HG02642 (cell line): ENCODE data around the gene ZNF593.

Experiments used
- ATAC-seq: cut with Tn5 transposase; IDR thresholded peaks from one replicate; pipeline ENCODE4 v1.9.1; 2021; ENCODE audit warnings: mild to moderate bottlenecking; ENCODE audit not compliant: unreplicated experiment, poor library complexity

Gene ZNF593

DNA sequence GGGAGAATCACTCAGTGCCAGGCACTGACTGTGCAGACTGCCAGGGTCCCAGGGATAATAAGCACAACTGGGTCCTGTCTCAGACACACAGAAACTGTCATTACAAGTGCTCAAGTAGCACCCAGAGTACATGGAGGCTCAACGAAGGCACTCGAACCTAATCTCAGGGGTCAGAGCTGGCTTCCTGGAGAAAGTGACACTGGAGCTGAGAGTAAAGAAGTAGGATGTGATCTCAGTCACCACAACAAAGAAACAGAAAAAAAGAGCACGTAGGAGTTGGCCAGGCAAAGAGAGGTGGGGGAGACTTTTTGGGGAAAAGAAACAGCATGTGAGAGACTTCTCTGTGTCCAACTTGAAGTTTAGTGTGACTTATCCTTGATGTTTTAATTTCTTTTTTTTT, 22.0 kb downstream of the ZNF593 start:
- ATAC-seq = no peak

DNA sequence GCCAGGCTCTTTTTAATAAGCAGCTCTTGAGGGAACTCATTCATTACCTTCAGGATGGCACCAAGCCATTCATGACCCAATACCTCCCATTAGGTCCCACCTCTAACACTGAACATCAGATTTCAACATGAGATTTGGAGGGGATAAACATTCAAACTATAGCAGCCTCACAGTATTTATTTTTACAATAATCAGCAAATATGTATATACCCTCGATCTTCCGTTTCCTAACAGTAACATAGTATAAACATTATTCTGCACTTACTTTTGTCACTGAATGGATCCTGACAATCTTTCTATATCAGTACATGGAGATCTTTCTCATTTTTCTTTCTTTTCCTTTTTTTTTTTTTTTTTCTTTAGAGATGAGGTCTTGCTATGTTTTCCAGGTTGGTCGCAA, 26.1 kb downstream of the ZNF593 start:
- ATAC-seq = no peak

DNA sequence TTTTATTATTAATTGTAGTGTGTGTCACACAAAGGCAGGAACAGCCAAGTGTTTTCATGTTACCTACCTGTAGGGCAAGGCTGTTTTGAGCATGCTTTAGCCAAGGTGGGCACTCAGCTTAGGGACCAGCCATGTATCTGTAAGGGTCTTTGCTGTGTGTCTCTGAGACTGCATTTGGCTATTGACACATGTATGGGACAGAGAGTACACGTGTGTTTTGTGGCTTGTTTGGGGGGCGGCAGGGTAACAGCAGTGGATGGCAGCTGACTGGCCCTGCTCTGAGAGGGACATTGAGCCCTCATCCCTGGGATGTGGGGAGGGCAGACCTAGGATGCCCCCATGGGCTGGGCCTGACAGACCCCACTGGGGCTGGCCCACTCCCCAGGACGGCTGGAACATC, 27.6 kb downstream of the ZNF593 start:
- no peak for ATAC-seq

DNA sequence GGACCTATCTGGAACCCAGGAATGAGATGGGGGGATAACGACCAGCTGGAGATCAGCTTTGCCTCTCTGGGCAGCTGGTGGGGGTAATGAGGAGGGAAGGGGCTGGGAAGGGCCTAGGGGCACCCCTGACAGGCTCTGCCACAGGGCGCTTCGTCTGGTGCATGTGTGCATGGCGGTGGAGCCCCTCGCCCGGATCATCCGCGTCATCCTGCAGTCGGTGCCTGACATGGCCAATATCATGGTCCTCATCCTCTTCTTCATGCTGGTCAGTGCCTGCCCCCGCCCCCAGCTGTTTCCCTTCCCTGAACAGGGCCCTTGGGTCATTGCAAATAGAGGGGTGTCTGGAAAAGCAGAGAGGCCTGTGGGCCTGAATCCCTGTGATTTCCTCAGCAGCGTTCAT, 28.1 kb downstream of the ZNF593 start:
- no peak for ATAC-seq

DNA sequence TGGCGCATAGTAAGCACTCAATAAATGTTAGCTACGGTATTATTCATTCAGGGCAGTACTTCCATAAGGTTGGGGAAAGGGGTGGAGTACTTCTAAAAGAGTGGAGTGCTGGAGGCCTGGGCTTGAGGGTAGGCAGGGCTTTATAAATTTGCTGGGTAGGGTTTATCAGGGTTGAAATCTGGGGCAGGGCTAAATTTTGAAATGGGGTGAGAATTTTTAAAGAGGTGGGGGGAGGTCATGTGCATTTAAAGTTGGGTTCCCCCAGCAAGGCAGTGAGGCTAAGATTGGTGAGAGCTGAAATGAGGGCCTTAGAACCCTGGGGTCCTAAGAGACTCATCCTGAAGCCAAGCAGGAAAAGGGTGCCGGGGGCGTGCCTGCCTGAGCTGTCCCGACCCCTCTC, 30.7 kb downstream of the ZNF593 start:
- no peak for ATAC-seq

DNA sequence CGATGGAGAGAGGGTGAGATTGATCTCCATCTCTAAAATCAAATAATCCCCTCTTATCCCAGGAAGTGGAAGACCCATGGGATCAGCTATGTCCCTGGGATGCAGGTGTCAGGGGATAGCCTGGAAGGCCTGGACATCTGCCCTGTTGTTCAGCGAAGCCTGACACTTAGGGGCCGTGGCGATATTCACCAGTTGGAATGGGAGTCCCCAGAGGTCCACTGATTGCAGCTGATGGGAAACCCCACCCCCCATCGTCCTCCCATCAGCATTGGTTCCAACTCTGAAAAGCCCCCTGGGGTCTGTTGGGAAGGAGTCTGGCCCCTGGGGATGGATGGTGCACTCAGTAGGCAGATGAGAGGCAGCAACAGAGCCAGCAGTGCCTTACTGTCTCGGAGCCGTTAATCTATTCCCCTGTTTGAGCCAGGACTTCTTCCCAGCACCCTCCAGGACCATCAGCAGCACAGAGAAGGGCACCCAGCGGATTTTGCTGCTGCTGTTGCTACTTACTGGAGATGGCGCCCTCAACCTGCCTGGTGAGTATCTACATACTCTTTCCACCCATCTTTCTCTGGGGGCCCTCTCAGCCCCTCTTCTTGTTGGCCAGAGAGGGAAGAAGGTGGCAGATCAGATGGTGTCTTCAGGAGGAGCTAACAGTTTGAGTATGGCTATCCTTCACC, 34.1 kb downstream of the ZNF593 start:
- no peak for ATAC-seq

DNA sequence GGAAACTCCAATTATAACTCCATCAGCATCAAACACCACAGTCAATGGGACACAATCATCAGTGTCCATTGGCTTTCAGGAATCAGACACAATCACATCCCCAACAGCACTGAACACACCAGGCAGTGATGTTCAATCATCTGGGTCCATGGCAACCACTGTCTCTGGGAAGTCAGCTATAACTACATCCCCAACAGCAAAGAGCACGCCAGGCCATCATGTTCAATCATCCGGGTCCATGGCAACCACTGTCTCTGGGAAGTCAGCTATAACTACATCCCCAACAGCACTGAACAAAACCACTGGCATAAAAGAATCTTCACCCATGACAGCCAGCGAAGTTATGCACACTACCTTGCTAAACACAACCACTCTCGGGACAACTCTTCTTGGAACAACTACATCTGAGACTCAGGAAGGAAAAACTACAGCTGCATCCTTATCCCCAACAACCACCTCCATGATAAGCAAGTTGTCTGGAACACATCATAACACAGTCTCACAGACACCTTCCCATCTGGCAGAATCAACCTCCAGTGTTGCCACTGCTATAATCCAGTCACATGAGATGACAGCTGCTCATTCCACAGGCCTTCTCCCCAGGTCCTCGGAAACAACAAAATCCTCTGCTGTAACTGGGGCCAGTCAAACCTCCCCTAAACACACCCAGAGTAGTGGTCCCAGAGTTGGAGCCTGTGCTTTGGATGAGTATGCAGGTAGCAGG, 40.6 kb downstream of the ZNF593 start:
- no peak for ATAC-seq

DNA sequence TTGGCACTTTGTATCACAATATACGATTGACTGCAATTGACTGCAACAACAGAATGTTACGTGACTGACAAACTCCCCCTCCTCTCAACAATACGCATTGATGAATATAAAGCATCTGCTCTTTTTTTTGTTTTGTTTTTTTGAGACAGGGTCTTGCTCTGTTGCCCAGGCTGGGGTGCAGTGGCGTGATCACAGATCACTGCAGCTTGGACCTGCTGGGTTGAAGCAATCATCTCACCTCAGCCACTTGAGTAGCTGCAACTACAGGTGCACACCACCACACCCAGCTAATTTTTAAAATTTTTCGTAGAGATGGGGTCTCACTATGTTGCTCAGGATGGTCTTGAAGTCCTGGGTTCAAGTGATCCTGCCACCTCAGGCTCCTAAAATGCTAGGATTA, 43.0 kb downstream of the ZNF593 start:
- ATAC-seq = no peak

DNA sequence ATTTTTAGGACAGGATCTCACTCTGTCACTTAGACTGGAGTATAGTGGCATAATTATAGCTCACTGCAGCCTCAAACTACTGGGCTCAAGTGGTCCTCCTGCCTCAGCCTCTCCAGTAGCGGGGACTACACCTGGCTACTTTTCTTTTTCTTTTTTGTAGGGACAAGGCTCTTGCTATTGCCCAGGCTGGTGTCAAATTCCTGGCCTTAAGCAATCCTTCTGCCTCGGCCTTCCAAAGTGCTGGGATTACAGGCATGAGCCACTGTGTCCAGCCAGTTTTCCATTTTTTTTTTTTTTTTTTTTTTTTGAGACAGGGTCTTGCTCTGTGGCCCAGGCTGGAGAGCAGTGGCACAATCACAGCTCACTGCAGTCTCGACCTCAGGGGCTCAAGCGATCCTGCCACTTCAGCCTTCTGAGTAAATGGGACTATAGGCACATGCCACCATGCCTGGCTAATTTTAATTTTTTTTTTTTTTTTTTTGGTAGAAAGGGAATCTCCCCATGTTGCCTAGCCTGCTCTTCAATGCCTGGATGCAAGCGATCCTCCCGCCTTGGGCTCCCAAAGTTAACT, 43.7 kb downstream of the ZNF593 start:
- ATAC-seq = no peak

DNA sequence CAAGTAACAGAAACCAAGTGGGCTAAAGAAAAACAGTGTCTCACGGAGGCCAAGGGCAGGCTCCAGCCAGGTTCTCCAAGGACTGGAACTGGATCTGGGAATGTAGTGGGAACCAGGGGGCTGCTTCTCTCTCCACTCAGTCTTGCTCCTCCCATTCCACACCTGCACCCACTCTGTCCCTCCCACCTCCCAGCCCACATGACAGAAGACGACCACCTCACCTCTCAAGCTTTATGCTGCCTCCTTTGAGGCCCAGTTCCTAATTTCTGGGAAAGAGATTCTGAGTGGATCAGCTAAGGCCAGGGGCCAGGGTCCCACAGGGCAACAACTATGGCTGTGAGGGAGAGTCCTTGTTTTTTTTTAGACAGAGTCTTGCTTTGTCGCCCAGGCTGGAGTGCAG, 45.5 kb downstream of the ZNF593 start:
- no peak for ATAC-seq

DNA sequence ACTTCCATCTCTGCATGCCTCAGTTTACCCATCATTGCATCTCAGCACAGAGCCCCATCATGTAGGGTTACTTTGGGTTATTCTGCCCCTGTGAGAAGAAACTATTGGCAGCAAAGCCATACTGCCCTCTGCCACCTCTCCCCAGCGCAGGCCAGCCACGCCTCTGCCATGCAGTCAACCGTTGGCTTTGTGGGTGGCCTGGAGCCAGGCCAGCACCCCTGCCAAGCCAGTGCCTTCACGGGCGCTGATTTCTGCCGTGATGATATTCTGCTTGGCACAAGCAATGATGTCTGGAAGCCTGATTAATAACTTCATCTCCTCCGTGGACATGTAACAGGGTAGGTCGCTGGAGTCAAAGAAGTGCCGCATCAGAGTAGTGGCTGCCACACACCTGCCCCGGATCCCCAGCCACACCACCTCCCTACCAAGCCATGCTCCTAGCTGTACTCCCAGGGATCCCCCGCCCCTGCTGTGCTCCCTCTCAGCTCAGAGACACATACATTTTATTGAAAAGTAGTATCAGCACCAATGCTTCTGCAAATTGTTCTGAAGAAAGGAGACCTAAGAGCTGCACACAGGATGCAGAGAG, 49.3 kb downstream of the ZNF593 start:
- ATAC-seq = no peak
